HG02759 (cell line): Measurements from ENCODE around the gene ASB10.

Experiments used
- ATAC-seq: cut with Tn5 transposase; IDR thresholded peaks from one replicate; pipeline ENCODE4 v1.9.1; 2021; ENCODE audit warnings: mild to moderate bottlenecking, moderate library complexity; ENCODE audit not compliant: unreplicated experiment

The ASB10 gene

GRCh38 chr7:151137791-151138152, 49.3 kb downstream of the ASB10 start:
- ATAC-seq: no peak

GRCh38 chr7:151137076-151137675, 49.9 kb downstream of the ASB10 start:
- ATAC-seq: no peak

GRCh38 chr7:151135866-151136843, 50.9 kb downstream of the ASB10 start:
- ATAC-seq: no peak

- no peak for ATAC-seq
Observed at GRCh38 chr7:151135525-151135845, 51.6 kb downstream of the ASB10 start.

GRCh38 chr7:151134743-151135524, 52.1 kb downstream of the ASB10 start:
- no peak for ATAC-seq

GRCh38 chr7:151133986-151134742, 52.9 kb downstream of the ASB10 start:
- ATAC-seq: no peak

GRCh38 chr7:151133266-151133985, 53.6 kb downstream of the ASB10 start:
- ATAC-seq: no peak

GRCh38 chr7:151132461-151133205, 54.4 kb downstream of the ASB10 start:
- no peak for ATAC-seq

GRCh38 chr7:151131592-151132293, 55.3 kb downstream of the ASB10 start:
- ATAC-seq: no peak

GRCh38 chr7:151131224-151131591, 55.8 kb downstream of the ASB10 start:
- no peak for ATAC-seq

GRCh38 chr7:151130741-151131157, 56.3 kb downstream of the ASB10 start:
- no peak for ATAC-seq

GRCh38 chr7:151129960-151130591, 57.0 kb downstream of the ASB10 start:
- ATAC-seq: no peak

GRCh38 chr7:151129117-151129959, 57.7 kb downstream of the ASB10 start:
- no peak for ATAC-seq

GRCh38 chr7:151128716-151129115, 58.3 kb downstream of the ASB10 start:
- ATAC-seq: no peak

- no peak for ATAC-seq
Observed at GRCh38 chr7:151128144-151128543, 58.9 kb downstream of the ASB10 start.

- no peak for ATAC-seq
Observed at GRCh38 chr7:151126491-151127137, 60.4 kb downstream of the ASB10 start.

GRCh38 chr7:151125846-151126481, 61.1 kb downstream of the ASB10 start:
- no peak for ATAC-seq
